ENCODE data around the gene KDM5C.

KDM5C gene

DNA sequence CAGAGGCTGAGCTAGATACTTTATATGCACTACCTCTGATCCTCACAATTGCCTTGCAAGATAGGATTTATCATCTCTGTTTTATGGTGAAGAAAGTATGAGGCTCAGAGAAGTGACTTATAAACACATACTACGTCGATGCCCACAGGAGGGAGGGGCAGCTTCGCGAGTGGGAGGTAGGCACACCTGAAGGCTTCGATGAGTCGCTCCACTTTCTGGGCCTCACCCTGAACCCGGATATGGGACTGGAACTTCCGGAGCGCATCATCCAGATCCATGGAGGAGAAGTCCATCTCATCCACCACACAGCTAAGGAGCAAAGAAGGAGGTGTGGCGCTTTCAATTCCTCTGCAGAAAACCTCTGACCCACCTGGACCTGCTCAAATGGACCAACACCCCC is 22.9 kb upstream of the KDM5C start:
- DNase-seq (ENCODE audit: extremely low read depth, insufficient read length): no peak

DNA sequence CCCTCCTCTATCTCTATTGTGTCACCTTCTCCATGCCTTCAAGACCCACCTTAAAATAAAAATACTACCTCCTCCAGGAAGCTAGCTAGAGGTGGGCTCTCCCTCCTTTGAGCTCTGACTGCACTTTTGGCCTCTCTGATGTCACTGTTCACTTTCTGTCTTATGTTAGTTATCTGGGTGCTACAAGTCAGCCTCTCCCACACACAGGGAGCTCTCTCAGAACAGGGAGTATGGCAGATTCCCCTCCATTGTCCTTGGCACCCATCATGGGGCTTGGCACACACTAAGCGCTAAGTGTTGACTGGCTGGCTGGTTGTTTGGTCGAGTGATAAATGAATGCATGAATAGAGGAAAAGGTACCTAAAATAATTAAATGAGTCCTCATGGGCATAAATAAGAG is 21.2 kb upstream of the KDM5C start:
- TF ChIP-seq, protein P1, sequence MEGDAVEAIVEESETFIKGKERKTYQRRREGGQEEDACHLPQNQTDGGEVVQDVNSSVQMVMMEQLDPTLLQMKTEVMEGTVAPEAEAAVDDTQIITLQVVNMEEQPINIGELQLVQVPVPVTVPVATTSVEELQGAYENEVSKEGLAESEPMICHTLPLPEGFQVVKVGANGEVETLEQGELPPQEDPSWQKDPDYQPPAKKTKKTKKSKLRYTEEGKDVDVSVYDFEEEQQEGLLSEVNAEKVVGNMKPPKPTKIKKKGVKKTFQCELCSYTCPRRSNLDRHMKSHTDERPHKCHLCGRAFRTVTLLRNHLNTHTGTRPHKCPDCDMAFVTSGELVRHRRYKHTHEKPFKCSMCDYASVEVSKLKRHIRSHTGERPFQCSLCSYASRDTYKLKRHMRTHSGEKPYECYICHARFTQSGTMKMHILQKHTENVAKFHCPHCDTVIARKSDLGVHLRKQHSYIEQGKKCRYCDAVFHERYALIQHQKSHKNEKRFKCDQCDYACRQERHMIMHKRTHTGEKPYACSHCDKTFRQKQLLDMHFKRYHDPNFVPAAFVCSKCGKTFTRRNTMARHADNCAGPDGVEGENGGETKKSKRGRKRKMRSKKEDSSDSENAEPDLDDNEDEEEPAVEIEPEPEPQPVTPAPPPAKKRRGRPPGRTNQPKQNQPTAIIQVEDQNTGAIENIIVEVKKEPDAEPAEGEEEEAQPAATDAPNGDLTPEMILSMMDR (IDR thresholded peaks at IDR 0.05; ENCODE audit: insufficient read depth, low read length, poor library complexity, severe bottlenecking): no peak
- DNase-seq (ENCODE audit: extremely low read depth, insufficient read length): no peak
- Histone ChIP-seq H3K36me3 (ENCODE audit: control insufficient read depth, insufficient read depth, low read length) (no peaks in the 10 kb centered on the region), H3K27me3 (replicated peaks; ENCODE audit: control insufficient read depth, insufficient read depth, low read length) (no peaks in the 10 kb centered on the region; the same call in none of the 2 replicates), H3K4me3 (replicated peaks; ENCODE audit: low read depth, low read length) (no peak overlapping the region)

More for the DNA sequence above, 22.9 kb upstream of the KDM5C start:
- no peak overlapping the region for H3K4me3 ChIP-seq (replicated peaks; ENCODE audit: low read depth, low read length)
- no peaks in the 10 kb centered on the region; the same call in none of the 2 replicates for H3K27me3 ChIP-seq (replicated peaks; ENCODE audit: control insufficient read depth, insufficient read depth, low read length)
- no peaks in the 10 kb centered on the region for H3K36me3 ChIP-seq (ENCODE audit: control insufficient read depth, insufficient read depth, low read length)
- TF ChIP-seq, protein P1 (IDR thresholded peaks at IDR 0.05; ENCODE audit: insufficient read depth, low read length, poor library complexity, severe bottlenecking): no peak

GRCh38 chrX:53244610-53245009 is 19.6 kb upstream of the KDM5C start:
- Histone ChIP-seq H3K27me3 (replicated peaks; ENCODE audit: control insufficient read depth, insufficient read depth, low read length) (no peaks in the 10 kb centered on the region; the same call in 1 of the 2 replicates), H3K36me3 (ENCODE audit: control insufficient read depth, insufficient read depth, low read length) (no peaks in the 10 kb centered on the region), H3K4me3 (replicated peaks; ENCODE audit: low read depth, low read length) (no peak overlapping the region)
- TF ChIP-seq, protein P1 (IDR thresholded peaks at IDR 0.05; ENCODE audit: insufficient read depth, low read length, poor library complexity, severe bottlenecking): peak; percentile 41
- no peak for DNase-seq (ENCODE audit: extremely low read depth, insufficient read length)

- H3K4me3 ChIP-seq (replicated peaks; ENCODE audit: low read depth, low read length): no peak overlapping the region
- no peaks in the 10 kb centered on the region for H3K36me3 ChIP-seq (ENCODE audit: control insufficient read depth, insufficient read depth, low read length)
- no peak for DNase-seq (ENCODE audit: extremely low read depth, insufficient read length)
- H3K27me3 ChIP-seq (replicated peaks; ENCODE audit: control insufficient read depth, insufficient read depth, low read length): no peaks in the 10 kb centered on the region; the same call in 1 of the 2 replicates
- TF ChIP-seq, protein P1 (IDR thresholded peaks at IDR 0.05; ENCODE audit: insufficient read depth, low read length, poor library complexity, severe bottlenecking): no peak
Measured at GRCh38 chrX:53242310-53242709, 17.3 kb upstream of the KDM5C start.

DNA sequence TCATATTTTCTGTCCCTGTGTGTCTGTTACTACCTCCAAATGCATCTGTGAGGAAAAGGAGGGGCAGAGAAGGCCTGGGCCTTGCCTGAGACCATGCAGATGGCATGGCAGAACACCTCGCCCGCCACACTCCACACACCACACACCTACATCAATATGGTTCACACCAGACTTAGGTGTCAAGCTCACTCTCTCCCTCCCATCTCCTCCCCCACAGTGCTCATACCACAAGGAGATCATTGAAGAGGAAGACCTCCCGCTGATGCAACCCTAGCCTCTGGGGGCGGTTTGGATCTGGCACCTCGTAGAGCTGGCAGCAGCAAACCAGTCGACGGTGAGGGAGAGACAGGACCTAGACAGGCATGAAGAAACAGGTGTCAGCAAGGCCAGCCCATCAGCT is 16.6 kb upstream of the KDM5C start:
- Histone ChIP-seq H3K27me3 (replicated peaks; ENCODE audit: control insufficient read depth, insufficient read depth, low read length) (no peaks in the 10 kb centered on the region; the same call in 1 of the 2 replicates), H3K4me3 (replicated peaks; ENCODE audit: low read depth, low read length) (no peak overlapping the region), H3K36me3 (ENCODE audit: control insufficient read depth, insufficient read depth, low read length) (no peaks in the 10 kb centered on the region)
- DNase-seq (ENCODE audit: extremely low read depth, insufficient read length): no peak
- TF ChIP-seq, protein P1 (IDR thresholded peaks at IDR 0.05; ENCODE audit: insufficient read depth, low read length, poor library complexity, severe bottlenecking): no peak

GRCh38 chrX:53239474-53239873 is 14.5 kb upstream of the KDM5C start:
- TF ChIP-seq, protein P1 (IDR thresholded peaks at IDR 0.05; ENCODE audit: insufficient read depth, low read length, poor library complexity, severe bottlenecking): peak; percentile 37
- Histone ChIP-seq H3K4me3 (replicated peaks; ENCODE audit: low read depth, low read length) (no peak overlapping the region), H3K36me3 (ENCODE audit: control insufficient read depth, insufficient read depth, low read length) (no peaks in the 10 kb centered on the region), H3K27me3 (replicated peaks; ENCODE audit: control insufficient read depth, insufficient read depth, low read length) (no peaks in the 10 kb centered on the region; the same call in 1 of the 2 replicates)
- DNase-seq (ENCODE audit: extremely low read depth, insufficient read length): no peak

All from GM06990 (cell line).